ENCODE results near the gene COL25A1. TPM values are rescaled to one million over a fixed set of nuclear protein-coding genes. Genes with fewer than 3 reads are reported as not detected.

The COL25A1 gene
- total RNA-seq, 2 donors from 2014 or later, result 0.05 to 0.14 TPM

- no peaks in the 10 kb centered on the region for H3K36me3 Mint-ChIP-seq (ENCODE audit: insufficient read depth in 2 of 2)
- H3K27me3 Mint-ChIP-seq (ENCODE audit: low read depth), result no peaks in the 10 kb centered on the region
- H3K4me1 Mint-ChIP-seq (ENCODE audit: low read depth), result no peaks in the 10 kb centered on the region
- DNase-seq, result no peak
- no peak for ATAC-seq (replicated peaks in 1 of 2)
- no peak overlapping the region for H3K4me3 Mint-ChIP-seq
- no peak overlapping the region for H3K27ac Mint-ChIP-seq
- no peaks in the 10 kb centered on the region for H3K9me3 Mint-ChIP-seq
These were observed 381.9 kb downstream of the COL25A1 start for GRCh38 chr4:108920395-108921087.

GRCh38 chr4:108919226-108919893 lies 383.1 kb downstream of the COL25A1 start:
- Mint-ChIP-seq H3K4me1 (ENCODE audit: low read depth) (no peaks in the 10 kb centered on the region), H3K9me3 (no peaks in the 10 kb centered on the region), H3K4me3 (no peak overlapping the region), H3K36me3 (ENCODE audit: insufficient read depth in 2 of 2) (no peaks in the 10 kb centered on the region), H3K27ac (no peak overlapping the region), H3K27me3 (ENCODE audit: low read depth) (no peaks in the 10 kb centered on the region)
- DNase-seq (no peak), ATAC-seq (replicated peaks in 1 of 2) (no peak)

GRCh38 chr4:108917255-108917654 lies 385.2 kb downstream of the COL25A1 start:
- H3K27me3 Mint-ChIP-seq (ENCODE audit: low read depth), result no peaks in the 10 kb centered on the region
- no peak for DNase-seq
- H3K4me1 Mint-ChIP-seq (ENCODE audit: low read depth), result no peaks in the 10 kb centered on the region
- no peak overlapping the region for H3K4me3 Mint-ChIP-seq
- H3K9me3 Mint-ChIP-seq, result no peaks in the 10 kb centered on the region
- H3K36me3 Mint-ChIP-seq (ENCODE audit: insufficient read depth in 2 of 2), result no peaks in the 10 kb centered on the region
- ATAC-seq (replicated peaks in 1 of 2), result no peak
- no peak overlapping the region for H3K27ac Mint-ChIP-seq

GRCh38 chr4:108916638-108917037 lies 385.8 kb downstream of the COL25A1 start:
- no peaks in the 10 kb centered on the region for H3K4me1 Mint-ChIP-seq (ENCODE audit: low read depth)
- H3K4me3 Mint-ChIP-seq, result no peak overlapping the region

GRCh38 chr4:108906866-108907367 lies 395.5 kb downstream of the COL25A1 start:
- H3K36me3 Mint-ChIP-seq (ENCODE audit: insufficient read depth in 2 of 2), result no peaks in the 10 kb centered on the region
- H3K4me3 Mint-ChIP-seq, result no peak overlapping the region
- H3K27ac Mint-ChIP-seq, result no peak overlapping the region
- H3K4me1 Mint-ChIP-seq (ENCODE audit: low read depth), result no peaks in the 10 kb centered on the region
- no peaks in the 10 kb centered on the region for H3K9me3 Mint-ChIP-seq
- ATAC-seq (replicated peaks in 1 of 2) (no peak), DNase-seq (no peak)
- no peaks in the 10 kb centered on the region for H3K27me3 Mint-ChIP-seq (ENCODE audit: low read depth)

More at GRCh38 chr4:108916638-108917037, 385.8 kb downstream of the COL25A1 start:
- Mint-ChIP-seq H3K36me3 (ENCODE audit: insufficient read depth in 2 of 2) (no peaks in the 10 kb centered on the region), H3K27ac (no peak overlapping the region), H3K27me3 (ENCODE audit: low read depth) (no peaks in the 10 kb centered on the region), H3K9me3 (no peaks in the 10 kb centered on the region)
- ATAC-seq (replicated peaks in 1 of 2) (no peak), DNase-seq (no peak)

GRCh38 chr4:108906006-108906405 lies 396.5 kb downstream of the COL25A1 start:
- DNase-seq (no peak), ATAC-seq (replicated peaks in 1 of 2) (no peak)
- Mint-ChIP-seq H3K36me3 (ENCODE audit: insufficient read depth in 2 of 2) (no peaks in the 10 kb centered on the region), H3K4me3 (no peak overlapping the region), H3K27ac (no peak overlapping the region), H3K4me1 (ENCODE audit: low read depth) (no peaks in the 10 kb centered on the region), H3K9me3 (no peaks in the 10 kb centered on the region), H3K27me3 (ENCODE audit: low read depth) (no peaks in the 10 kb centered on the region)

- H3K36me3 Mint-ChIP-seq (ENCODE audit: insufficient read depth in 2 of 2), result no peaks in the 10 kb centered on the region
- H3K27ac Mint-ChIP-seq, result no peak overlapping the region
- no peaks in the 10 kb centered on the region for H3K27me3 Mint-ChIP-seq (ENCODE audit: low read depth)
- no peak overlapping the region for H3K4me3 Mint-ChIP-seq
- no peak for DNase-seq
- H3K9me3 Mint-ChIP-seq, result no peaks in the 10 kb centered on the region
- no peaks in the 10 kb centered on the region for H3K4me1 Mint-ChIP-seq (ENCODE audit: low read depth)
- no peak for ATAC-seq (replicated peaks in 1 of 2)
These were observed 398.8 kb downstream of the COL25A1 start for GRCh38 chr4:108903464-108904221.

- Mint-ChIP-seq H3K4me3 (no peak overlapping the region), H3K4me1 (ENCODE audit: low read depth) (no peaks in the 10 kb centered on the region), H3K9me3 (no peaks in the 10 kb centered on the region), H3K27ac (no peak overlapping the region), H3K27me3 (ENCODE audit: low read depth) (no peaks in the 10 kb centered on the region), H3K36me3 (ENCODE audit: insufficient read depth in 2 of 2) (no peaks in the 10 kb centered on the region)
- no peak for ATAC-seq (replicated peaks in 1 of 2)
- DNase-seq, result no peak
These were observed 399.7 kb downstream of the COL25A1 start for GRCh38 chr4:108902769-108903168.

- H3K36me3 Mint-ChIP-seq (ENCODE audit: insufficient read depth in 2 of 2), result no peaks in the 10 kb centered on the region
- no peaks in the 10 kb centered on the region for H3K9me3 Mint-ChIP-seq
- H3K4me1 Mint-ChIP-seq (ENCODE audit: low read depth), result no peaks in the 10 kb centered on the region
- ATAC-seq (replicated peaks in 1 of 2) (no peak), DNase-seq (no peak)
- no peak overlapping the region for H3K27ac Mint-ChIP-seq
- no peak overlapping the region for H3K4me3 Mint-ChIP-seq
- H3K27me3 Mint-ChIP-seq (ENCODE audit: low read depth), result no peaks in the 10 kb centered on the region
These were observed 401.2 kb downstream of the COL25A1 start for GRCh38 chr4:108901291-108901690.

- H3K36me3 Mint-ChIP-seq (ENCODE audit: insufficient read depth in 2 of 2), result no peaks in the 10 kb centered on the region
- no peaks in the 10 kb centered on the region for H3K4me1 Mint-ChIP-seq (ENCODE audit: low read depth)
- H3K4me3 Mint-ChIP-seq, result no peak overlapping the region
- no peaks in the 10 kb centered on the region for H3K27me3 Mint-ChIP-seq (ENCODE audit: low read depth)
- no peaks in the 10 kb centered on the region for H3K9me3 Mint-ChIP-seq
- H3K27ac Mint-ChIP-seq, result no peak overlapping the region
- no peak for ATAC-seq (replicated peaks in 1 of 2)
- no peak for DNase-seq
These were observed 402.4 kb downstream of the COL25A1 start for GRCh38 chr4:108900018-108900580.

GRCh38 chr4:108893468-108893867 lies 409.0 kb downstream of the COL25A1 start:
- no peaks in the 10 kb centered on the region for H3K36me3 Mint-ChIP-seq (ENCODE audit: insufficient read depth in 2 of 2)
- H3K27me3 Mint-ChIP-seq (ENCODE audit: low read depth), result no peaks in the 10 kb centered on the region
- H3K9me3 Mint-ChIP-seq, result no peaks in the 10 kb centered on the region
- DNase-seq (no peak), ATAC-seq (replicated peaks in 1 of 2) (no peak)
- no peaks in the 10 kb centered on the region for H3K4me1 Mint-ChIP-seq (ENCODE audit: low read depth)
- no peak overlapping the region for H3K4me3 Mint-ChIP-seq
- no peak overlapping the region for H3K27ac Mint-ChIP-seq

GRCh38 chr4:108891896-108892590 lies 410.4 kb downstream of the COL25A1 start:
- DNase-seq (no peak), ATAC-seq (replicated peaks in 1 of 2) (no peak)
- Mint-ChIP-seq H3K4me3 (no peak overlapping the region), H3K4me1 (ENCODE audit: low read depth) (no peaks in the 10 kb centered on the region), H3K9me3 (no peaks in the 10 kb centered on the region), H3K36me3 (ENCODE audit: insufficient read depth in 2 of 2) (no peaks in the 10 kb centered on the region), H3K27ac (no peak overlapping the region), H3K27me3 (ENCODE audit: low read depth) (no peaks in the 10 kb centered on the region)
